WERI-Rb-1 (cell line): Measurements from ENCODE around the gene PINK1.

Source experiments
- DNase-seq: peaks from one replicate; pipeline ENCODE4 v3.0.0-alpha.2; 2020
- H3K27ac ChIP-seq: fragments of 250-450 bp; sonication (Bioruptor Pico); 2 replicates; pipeline ENCODE4 v1.5.1; 2020; ENCODE audit warnings: mild to moderate bottlenecking, moderate library complexity
- H3K27me3 ChIP-seq: fragments of 250-450 bp; sonication (Bioruptor Pico); 2 replicates; pipeline ENCODE4 v1.5.1; 2021; ENCODE audit warnings: mild to moderate bottlenecking, low read depth, moderate library complexity; ENCODE audit not compliant: insufficient read depth, severe bottlenecking
- H3K36me3 ChIP-seq: fragments of 250-450 bp; sonication (Bioruptor Pico); 2 replicates; pipeline ENCODE4 v1.5.1; 2020; ENCODE audit warnings: mild to moderate bottlenecking, moderate library complexity
- H3K4me3 ChIP-seq: 2 replicates; pipeline ENCODE4 v1.5.1; 2011; ENCODE audit warnings: low read depth, mild to moderate bottlenecking, control low read depth, low read length
- H3K9me3 ChIP-seq: fragments of 250-450 bp; sonication (Bioruptor Pico); 2 replicates; pipeline ENCODE4 v1.5.1; 2021; ENCODE audit warnings: mild to moderate bottlenecking, moderate library complexity; ENCODE audit not compliant: severe bottlenecking
- CTCF ChIP-seq: IDR thresholded peaks from 2 replicates; pipeline ENCODE4 v1.5.1; 2011; ENCODE audit warnings: low read depth, mild to moderate bottlenecking, control low read depth, inconsistent platforms, low read length

PINK1 gene

DNA sequence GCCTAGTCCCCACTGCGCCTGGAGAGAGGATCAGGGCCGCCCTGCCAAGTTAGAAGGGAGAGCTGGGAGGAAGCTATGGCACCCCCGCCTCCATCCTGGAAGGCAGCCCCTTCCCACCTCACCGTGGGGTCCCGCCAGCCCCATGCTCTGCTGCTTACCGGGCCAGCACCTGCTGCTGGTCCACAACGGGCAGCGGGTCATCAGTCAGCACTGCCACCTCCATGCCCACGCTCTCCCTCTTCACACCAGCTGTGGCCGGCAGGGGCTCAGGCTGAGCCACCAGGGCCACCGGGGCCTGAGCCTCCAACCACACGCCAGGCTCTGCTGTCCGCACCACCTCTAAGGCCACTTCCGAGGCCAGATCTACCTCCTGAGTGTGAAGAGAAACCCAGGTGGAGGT, 51.4 kb downstream of the PINK1 start:
- no peak for TF ChIP-seq CTCF
- Histone ChIP-seq H3K9me3 (no peaks in the 10 kb centered on the region), H3K4me3 (no peak overlapping the region), H3K36me3 (no peaks in the 10 kb centered on the region), H3K27me3 (no peaks in the 10 kb centered on the region), H3K27ac (no peak overlapping the region)
- DNase-seq: no peak

- no peaks in the 10 kb centered on the region for H3K9me3 ChIP-seq
- H3K27ac ChIP-seq: no peak overlapping the region
- no peaks in the 10 kb centered on the region for H3K36me3 ChIP-seq
- no peaks in the 10 kb centered on the region for H3K27me3 ChIP-seq
- no peak overlapping the region for H3K4me3 ChIP-seq
- no peak for DNase-seq
- no peak for TF ChIP-seq CTCF
Measured at GRCh38 chr1:20685099-20685662, 51.9 kb downstream of the PINK1 start.

DNA sequence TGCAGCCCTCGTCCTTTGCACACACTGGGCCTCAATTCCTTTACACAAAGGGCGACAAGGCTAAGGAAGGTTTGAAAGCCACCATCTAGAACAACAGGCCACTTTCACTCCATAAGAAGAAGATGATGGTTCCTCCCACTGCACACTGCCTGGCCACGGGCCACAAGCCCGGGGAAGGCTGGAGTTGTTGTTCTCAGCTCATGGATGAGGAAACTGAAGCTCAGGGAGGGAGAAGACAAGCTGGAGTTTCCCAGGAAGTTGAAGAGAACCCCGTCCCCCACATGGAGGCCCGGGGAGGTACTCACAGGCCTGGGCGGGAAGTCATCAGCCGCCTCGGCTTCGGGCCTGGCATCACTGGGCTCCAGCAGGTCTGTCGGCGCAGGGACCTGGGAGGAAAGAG, 52.5 kb downstream of the PINK1 start:
- no peak overlapping the region for H3K27ac ChIP-seq
- DNase-seq: no peak
- H3K27me3 ChIP-seq: no peaks in the 10 kb centered on the region
- no peak overlapping the region for H3K4me3 ChIP-seq
- no peaks in the 10 kb centered on the region for H3K9me3 ChIP-seq
- no peak for TF ChIP-seq CTCF
- no peaks in the 10 kb centered on the region for H3K36me3 ChIP-seq

DNA sequence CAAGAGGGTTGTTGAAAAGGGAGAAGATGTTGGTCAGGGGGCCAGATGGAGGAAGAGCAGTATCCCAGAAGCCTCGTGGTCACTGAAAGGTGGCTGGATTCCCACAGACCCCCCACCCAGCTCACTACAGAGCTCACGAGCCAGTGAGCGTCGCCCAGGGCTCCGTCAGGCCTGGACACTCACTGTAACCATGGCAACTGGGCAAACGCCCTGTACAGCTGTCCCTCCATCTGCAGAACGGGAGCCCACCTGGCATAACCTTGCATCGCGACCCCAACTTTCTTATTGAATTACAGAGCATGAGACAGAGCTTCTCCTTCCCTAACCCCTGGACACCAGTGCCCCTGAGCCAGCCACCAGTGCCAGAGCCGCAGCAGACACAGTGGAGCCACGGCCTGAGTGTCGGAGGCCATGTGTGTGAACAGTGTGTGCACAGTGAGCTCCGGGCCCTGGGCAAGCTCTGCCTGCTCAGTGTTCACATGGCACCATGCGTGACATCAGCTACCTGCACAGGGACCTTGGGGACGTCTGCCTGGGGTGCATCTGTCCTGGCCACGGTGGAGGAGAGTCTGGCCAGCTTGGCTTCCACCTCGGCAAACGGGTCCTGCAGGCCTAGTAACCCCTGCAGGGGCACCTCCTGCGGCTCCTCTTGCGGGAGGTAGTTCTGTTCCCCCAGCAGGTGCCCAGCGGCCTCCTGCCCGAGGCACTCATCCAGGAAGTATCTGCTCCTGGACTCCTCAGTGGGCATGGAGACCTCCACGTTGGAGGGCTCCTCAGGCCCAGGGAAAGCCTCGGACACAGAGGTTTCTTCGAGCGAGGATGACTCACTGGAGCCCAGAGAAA, 53.8 kb downstream of the PINK1 start:
- Histone ChIP-seq H3K27ac (no peak overlapping the region), H3K4me3 (no peak overlapping the region), H3K27me3 (no peaks in the 10 kb centered on the region), H3K36me3 (no peaks in the 10 kb centered on the region), H3K9me3 (no peaks in the 10 kb centered on the region)
- TF ChIP-seq CTCF: no peak
- no peak for DNase-seq

- Histone ChIP-seq H3K27ac (no peak overlapping the region), H3K4me3 (no peak overlapping the region), H3K27me3 (no peaks in the 10 kb centered on the region), H3K9me3 (no peaks in the 10 kb centered on the region), H3K36me3 (no peaks in the 10 kb centered on the region)
- TF ChIP-seq CTCF: no peak
- DNase-seq: no peak
Measured at GRCh38 chr1:20689645-20690056, 56.4 kb downstream of the PINK1 start.

- Histone ChIP-seq H3K36me3 (no peaks in the 10 kb centered on the region), H3K27ac (no peak overlapping the region), H3K27me3 (no peaks in the 10 kb centered on the region), H3K9me3 (no peaks in the 10 kb centered on the region), H3K4me3 (no peak overlapping the region)
- no peak for TF ChIP-seq CTCF
- no peak for DNase-seq
Measured at GRCh38 chr1:20691872-20692271, 58.6 kb downstream of the PINK1 start.
